Measurements from ENCODE around the gene GLA.

GLA gene

DNA sequence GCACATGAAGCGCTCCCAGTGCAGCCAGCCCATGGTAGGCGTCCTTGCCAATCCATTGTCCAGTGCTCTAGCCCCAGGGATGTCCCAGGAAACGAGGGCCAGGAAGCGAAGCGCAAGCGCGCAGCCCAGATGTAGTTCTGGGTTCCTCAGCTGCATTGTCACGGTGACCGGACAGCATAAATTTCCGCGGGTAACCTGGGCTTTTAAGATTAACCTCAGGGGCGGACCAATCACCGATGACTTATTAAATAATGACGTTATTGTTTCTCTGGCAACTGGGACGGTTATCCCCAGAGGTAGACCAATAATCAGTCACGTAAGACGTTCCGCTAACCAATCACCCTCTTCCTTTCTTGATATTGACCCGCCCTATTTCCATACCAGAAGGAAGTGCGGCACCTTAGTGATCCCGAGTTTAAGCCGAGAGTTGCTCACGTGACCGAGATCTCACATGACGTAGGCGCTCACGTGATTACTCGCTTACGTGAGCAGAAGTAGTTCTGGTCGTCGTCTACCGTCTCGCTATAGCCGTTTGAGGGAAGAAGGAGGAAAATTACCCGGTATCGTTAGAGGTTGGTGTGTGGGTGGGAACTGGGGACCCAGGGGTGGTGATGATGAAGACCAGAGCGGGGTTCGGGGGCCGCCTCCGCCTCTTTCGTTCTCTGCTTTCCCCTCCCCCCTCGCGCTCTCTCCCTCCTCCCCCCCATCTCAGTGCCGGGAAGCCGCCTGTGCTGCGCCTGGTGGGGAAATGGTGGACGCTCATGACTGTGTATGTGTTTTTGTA is at the start of gene GLA, which contains the start of gene HNRNPH2:
GLA (minus strand) TSS at position 178 of the 784 bp plus-strand sequence; CDS start at position 156, 22 bp downstream.
HNRNPH2 (plus strand) TSS at position 475 of the 784 bp plus-strand sequence. CDS start 3,767 bp downstream, outside the sequence.
- DNase-seq (ENCODE audit: low read depth) = peak; percentile 69

DNA sequence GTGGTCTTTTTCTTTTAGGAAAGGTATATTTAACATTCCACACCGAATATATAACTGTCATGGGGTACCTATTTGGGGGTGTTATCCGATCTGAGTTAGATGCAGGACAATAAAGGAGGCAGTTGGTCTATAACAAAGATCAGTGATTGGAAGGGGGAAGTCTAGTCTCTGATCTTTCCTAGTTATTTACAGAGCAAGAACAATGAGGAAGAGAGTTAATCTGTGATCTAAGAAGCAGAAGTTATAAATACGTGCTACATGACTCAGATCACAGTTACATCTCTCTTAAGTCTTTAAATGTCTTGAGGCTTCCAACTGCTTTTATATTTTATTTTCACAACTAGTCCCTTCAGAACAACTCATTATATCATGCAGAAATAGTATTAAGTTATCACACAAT is 44.3 kb upstream of the GLA start:
- no peak for DNase-seq (ENCODE audit: low read depth)

DNA sequence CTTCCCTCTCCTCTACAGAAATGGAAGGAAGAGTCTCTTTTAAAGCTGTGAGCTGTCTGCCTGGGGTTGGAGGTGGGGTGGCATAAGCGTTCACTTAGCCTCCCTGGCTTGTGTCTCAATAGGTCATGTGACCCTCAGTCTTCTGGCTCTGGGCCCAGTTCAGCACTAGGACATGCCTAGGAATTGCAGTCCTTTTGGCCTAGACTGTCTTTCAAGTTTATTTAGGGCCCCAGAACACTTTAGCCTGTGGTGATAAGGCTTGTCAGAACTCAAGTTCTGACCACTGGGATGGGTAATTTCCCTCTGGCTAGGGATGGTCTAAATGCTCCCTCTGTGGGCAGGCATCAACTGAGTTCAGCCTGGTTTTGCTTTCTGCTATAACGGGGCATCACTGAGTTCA is 43.2 kb upstream of the GLA start:
- no peak for DNase-seq (ENCODE audit: low read depth)

DNA sequence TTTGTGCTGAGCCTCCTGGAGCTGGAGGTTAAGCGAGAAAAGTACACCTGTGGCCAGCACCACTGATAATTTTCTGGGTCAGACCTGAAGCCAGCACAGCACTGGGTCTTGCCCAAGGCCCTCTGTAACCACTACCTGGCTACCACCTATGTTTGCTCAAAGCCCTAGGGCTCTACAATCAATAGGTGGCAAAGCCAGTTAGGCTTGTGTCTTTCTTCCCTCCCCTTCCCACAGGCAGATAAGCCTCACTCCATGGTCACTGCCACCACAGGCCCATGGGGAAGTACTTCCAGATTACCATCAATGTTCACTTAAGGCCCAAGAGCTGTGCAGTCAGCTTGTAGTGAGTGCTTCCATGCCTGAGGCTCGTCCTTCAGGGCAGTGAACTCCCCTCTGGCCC is 42.4 kb upstream of the GLA start:
- no peak for DNase-seq (ENCODE audit: low read depth)

DNA sequence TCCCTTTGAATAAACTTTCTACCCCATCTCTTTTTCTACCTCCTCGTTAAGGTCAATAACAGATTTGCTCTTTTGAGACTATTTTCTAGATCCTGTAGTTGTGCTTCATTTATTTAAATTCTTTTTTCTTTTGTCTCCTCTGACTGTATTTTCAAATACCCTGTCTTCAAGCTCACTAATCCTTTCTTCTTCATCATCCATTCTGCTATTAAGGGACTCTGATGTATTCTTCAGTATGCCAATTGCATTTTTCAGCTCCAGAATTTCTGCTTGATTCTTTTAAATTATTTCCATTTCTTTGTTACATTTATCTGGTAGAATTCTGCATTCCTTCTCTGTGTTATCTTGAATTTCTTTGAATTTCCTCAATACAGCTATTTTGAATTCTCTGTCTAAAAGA is 41.6 kb upstream of the GLA start:
- no peak for DNase-seq (ENCODE audit: low read depth)

DNA sequence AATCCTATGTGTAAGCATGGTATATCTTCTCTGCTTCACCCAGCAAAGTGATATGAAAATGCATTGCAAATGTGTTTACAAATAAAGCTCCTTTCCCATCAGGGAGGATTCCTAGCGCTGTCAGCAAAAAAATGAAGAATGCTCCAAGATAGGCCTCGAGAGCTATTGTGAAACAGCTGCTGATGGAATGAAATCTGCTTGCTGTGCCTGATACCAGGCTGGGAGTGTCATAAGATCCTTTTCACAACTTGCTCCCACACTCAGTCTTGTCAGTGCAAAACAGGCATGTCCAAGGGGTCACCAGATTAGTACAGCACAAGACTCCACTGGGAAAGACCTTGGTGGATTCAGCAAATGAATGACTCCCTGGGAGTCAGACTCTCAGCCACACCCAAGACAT is 34.4 kb upstream of the GLA start:
- no peak for DNase-seq (ENCODE audit: low read depth)

DNA sequence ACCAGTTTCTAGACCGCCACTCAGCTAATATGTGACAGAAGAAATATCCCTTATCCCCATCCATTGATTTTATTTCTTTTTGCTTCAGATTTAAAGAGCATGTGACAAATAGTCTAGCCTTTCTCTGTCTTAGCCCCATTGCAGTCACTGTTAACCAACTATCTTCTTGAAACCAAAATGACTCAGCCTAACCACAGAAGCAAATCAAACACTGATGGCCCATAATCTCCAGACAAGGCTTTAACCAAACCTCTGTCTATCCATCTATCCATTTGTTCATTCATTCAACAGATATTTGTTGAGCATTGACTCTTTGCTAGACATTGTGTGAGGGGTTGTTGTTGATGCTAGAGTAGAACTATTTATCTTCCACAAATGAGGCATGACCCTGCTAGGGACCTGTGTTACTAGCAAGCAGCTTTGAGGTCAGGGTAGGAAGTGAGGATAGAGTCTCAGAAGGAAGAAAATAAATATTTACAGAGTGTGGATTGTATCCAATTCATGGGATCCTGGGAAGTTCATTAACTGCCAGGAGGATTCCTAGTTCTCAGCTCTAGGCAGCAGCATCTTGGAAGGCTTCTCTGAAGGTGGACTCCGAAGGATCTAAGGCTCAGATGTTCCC is 22.8 kb upstream of the GLA start:
- no peak for DNase-seq (ENCODE audit: low read depth)

DNA sequence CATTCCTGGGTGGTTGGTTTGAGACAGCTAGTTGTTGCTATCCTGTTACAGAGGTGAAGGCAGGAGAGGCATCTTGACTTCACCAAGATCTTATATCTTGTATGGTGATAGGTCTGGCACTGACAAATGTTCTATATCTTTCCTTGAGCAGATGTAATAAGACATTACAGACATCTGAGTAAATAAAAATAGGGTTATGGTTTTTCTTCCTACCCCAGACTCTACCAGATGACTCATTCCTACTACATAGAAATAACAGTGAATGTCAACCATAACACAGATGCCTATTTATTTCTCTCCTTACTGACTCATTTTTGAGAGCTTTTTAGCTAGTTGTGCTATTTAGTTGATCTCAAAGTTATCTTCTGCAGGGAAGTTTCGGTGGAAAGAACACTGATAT is 22.2 kb upstream of the GLA start:
- no peak for DNase-seq (ENCODE audit: low read depth)

DNA sequence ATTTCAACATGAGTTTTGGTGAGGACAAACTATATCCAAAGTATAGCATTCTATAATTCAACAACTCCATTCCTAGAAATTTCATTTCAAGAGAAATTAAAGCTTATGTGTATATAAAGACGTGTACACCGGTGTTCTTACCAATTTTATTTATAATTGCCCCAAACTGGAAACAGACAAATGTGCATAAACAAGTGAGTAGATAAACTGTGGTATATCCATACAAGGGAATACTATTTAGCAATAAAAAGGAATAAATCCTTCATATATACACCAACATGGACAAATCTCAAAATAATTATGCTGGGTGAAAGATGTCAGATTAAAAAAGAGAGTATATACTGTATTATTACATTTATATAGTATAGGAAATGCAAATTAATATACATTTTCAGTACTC is 20.2 kb upstream of the GLA start:
- no peak for DNase-seq (ENCODE audit: low read depth)

DNA sequence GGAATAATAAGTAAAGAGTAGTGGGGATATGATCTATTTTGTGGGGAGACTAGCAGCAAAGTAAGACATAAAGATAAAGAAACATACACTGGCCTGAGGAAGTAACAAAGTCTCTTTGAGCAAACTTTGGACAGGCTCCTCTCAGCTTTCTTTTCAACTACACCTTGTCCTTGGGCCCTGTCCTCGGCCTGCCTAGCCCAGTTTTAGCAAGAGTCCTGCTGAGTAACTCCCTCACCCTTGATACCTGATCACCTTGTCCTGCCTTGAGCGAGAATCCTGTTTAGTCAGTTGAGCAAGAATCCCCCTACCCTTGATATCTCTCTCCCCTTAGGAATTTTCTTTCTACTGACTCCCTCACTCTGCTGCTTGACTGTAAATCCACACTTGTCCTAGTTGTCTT is 11.8 kb upstream of the GLA start:
- DNase-seq (ENCODE audit: low read depth) = no peak

DNA sequence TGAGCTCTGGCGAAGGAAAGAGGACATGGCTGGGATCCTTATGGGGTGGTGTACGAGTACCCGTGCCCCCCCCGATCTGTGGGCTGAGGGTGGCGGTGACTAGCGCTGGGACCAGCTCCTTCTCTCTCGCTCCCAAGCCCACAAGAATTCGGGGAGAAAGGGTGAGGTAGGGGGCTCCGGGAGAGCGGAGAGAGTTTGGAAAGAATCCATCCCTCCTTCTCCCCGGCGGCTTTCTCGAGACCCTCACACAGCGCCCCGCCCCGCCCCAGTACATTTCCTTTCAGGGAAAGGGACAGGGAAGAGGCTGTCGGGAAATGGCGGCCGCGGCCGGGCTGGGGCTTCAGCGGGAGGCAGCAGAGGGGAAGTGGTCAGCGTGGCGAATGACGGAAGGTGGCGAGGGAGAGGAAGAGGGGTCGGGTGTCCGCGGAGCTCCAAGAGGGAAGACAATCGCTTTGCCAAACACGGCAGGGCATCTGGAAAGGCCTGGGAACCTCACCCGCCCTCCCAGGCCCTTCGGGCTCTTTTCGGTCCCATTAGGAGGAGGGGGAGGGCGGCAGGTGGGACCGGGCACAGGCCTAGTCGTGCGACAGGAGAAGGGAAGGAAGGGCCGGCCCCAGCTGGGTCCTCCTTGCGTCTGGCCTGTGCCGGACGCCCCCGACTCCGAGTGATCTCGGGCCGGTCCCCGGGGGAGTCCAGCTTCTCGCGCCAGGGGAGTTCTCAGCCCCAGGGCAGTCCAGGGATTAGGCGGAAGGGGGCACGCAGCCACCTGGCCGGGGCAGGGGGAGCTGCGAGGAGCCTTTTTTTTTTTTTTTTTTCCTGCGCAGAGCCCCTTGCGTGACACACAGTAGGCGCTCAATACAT is 10.5 kb upstream of the GLA start:
- DNase-seq (ENCODE audit: low read depth) = peak; percentile 15

DNA sequence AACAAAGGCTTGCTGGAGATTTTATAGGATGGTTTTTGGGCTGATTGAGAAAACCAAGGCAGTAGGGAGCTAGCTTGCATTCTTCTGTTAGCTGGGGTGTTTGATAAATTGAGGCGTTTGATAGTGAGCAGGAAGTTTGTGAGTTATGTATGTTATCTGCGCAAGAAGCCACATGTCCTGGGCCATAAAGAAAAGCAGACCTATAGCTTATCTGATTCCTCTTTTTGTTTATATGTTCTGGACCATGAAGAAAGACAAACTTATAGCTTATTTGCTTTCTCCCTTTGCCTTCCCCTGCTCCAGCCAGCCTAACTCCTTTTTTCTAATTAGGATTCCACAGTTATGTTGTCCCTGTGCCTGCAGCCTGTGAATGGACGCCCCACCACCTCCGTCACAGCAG is 9.5 kb upstream of the GLA start:
- no peak for DNase-seq (ENCODE audit: low read depth)

DNA sequence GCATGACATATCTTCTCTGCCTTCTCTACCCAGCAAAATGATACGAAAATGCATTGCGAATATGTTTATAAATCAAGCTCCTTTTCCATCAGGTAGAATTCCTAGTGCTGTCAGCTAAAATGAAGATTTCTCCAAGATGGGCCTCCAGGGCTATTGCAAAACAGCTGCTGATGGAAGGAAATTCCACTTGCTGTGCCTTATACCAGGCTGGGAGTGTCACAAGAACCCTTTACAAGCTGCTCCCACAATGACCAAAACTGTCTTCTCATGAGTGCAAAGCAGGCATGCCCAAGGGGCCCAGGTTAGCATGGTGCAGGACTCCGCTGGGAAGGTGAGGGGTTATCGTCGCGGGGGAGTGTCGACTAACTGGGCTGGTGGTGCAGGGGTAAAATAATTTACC is 9.0 kb upstream of the GLA start:
- DNase-seq (ENCODE audit: low read depth) = no peak

DNA sequence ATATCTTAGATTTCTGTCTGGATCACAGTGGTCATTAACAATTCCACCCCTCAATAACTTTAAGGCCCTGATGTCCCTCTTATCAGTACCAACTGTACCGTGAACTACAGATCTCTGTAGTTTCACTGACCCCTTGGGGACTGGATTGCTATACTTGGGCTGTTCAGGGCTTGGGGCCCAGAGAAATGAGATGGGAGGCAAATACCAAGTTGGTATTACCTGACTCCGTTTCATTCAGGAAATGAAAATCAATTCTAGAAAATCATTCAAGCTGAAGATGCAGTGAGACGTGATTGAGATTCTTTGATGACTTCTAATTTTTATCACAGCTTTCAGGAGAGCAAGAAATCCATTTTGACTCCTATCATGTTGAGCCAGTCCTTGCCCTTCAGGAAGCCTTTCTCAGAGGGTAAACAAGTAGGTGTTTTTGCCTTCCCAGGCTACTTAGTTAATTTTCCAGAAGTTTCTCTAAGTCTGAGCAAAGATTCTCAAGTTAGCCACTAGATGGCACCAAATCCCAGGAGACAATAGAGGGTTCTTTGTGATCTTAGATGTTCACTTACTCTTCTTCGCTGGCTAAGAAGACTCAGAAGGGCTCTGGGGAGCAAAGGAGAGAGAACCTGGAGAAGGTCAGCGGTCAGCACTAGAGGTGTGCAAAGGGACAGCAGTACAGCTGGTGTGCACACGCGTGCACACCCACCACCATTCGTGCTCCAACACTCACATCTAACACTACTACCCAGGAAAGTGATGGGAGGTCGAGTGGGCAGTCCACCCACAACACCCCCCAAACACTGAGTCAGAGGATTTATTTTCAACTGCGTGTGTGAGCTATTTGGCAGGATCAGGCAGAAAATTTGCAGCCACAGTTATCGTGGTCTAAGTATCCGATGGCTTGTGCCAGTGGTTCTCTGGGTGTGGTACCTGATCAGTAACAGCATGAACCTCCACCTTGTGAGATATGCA is 7.7 kb upstream of the GLA start:
- no peak for DNase-seq (ENCODE audit: low read depth)

DNA sequence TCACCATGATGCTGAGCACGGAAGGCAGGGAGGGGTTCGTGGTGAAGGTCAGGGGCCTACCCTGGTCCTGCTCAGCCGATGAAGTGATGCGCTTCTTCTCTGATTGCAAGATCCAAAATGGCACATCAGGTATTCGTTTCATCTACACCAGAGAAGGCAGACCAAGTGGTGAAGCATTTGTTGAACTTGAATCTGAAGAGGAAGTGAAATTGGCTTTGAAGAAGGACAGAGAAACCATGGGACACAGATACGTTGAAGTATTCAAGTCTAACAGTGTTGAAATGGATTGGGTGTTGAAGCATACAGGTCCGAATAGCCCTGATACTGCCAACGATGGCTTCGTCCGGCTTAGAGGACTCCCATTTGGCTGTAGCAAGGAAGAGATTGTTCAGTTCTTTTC is 4.3 kb upstream of the GLA start:
- DNase-seq (ENCODE audit: low read depth) = no peak

DNA sequence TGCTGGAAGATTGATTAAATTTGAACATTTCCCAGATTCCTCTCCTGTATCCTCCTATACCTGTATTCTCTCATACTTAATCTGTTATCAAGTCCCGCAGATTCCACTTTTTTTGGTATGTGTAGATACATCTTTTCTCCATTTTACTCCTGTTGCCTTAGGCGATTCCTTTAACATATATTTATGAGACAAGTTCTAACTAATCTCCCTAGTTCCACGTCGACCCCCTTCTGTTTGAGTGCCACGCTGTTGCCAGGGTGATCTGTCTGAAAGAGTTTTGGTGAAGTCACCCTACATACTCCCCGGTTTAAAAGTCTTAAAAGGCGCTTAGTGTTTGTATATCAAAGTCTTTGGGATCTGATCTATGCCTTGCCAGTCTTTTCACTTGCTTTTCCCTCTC is 2.7 kb upstream of the GLA start:
- DNase-seq (ENCODE audit: low read depth) = no peak

DNA sequence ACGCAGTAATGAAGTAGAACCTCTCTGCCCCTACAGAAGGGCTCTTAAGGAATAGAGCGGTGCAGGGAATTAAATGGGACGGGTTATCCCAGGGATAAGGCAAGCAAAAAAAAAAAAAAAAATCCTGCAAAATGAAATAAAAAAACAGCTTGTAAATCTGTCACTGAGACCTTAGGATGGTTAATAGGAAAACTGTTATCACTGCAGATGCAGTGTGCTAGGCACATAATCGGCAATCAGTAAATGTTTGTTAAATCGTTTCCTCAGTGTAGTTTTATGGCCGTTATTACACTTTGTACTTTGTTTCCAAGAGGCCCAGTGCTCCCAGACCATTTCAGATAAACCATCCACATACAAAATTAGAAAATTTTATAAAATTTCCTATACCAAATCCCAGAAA is 1.3 kb upstream of the GLA start:
- no peak for DNase-seq (ENCODE audit: low read depth)

DNA sequence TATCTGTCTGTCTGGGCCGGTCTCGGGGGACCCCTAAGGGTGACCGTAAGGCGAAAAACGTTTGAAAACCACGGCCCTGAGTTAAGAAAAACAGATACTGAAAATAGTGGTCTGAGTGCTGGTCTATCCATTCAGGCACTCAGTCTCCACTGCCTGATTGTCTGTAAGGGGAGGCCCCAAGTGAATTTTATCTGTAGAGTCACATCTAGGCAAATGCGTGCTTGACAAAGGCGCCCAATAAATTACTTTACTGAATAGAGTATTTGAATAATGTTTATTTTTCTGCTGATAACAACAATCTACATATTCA is 762 bp upstream of the GLA start:
- DNase-seq (ENCODE audit: low read depth) = no peak

DNA sequence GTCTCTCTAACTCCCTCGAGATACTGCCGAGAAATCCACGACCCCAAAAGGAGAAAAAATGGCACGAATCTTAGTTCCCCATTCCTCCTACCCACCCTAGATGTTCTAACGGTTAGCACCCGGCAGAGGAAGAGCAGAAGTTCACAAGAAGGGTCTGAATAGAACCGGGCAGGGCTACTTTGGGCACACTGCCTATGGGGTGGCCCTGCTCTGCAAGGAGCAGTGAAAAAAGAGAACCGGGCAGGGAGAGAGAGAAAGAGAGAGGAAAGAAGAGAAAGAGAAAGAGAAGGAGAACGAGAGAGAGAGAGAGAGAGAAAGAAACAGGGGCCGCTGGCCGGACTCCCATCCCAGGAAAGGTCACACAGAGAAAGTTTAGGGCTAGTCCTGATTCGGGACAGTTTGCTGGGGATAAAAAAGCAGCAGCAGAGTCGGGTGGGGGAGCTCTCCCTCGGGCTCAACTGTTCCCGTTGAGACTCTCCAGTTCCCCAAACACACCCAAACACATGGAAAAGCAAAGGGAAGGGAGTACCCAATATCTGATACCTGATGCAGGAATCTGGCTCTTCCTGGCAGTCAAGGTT is 468 bp downstream of the GLA start:
- no peak for DNase-seq (ENCODE audit: low read depth)

DNA sequence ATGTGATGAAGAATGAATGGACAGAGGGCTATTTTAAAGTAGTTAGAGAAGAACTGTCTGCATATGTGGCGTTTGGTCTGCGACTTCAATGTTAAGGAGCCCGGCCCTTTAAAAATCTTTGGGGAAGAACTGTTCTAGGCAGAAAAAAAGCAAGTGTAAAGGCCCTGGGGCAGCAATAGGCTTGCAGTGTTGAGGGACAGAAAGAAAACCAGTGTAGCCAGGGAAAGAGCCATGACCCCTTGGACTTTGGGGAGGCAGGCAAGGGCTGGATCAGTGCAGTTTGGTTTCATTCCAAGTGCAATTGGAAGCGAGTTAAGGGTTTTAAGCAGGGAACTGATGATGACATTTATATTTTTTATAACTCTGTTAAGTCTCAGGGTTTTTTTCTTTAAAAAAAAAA is 7.9 kb downstream of the GLA start:
- DNase-seq (ENCODE audit: low read depth) = no peak

DNA sequence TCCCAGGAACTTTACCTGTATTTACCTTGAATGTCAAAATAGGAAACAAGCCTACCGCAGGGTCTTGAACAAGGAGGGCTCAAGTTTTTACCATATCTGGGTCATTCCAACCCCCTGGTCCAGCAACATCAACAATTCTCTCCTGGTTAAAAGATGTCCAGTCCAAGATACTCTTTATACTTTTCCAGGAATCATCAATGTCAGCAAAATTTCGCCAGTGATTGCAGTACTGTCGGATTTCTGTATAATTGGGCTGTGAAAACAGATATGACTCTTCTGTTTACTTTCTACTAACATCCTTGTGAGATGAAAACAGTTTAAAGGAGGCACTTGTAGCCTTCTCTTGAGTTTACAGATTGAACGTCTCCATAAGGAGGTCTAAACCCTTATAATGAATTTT is 9.0 kb downstream of the GLA start:
- DNase-seq (ENCODE audit: low read depth) = no peak

DNA sequence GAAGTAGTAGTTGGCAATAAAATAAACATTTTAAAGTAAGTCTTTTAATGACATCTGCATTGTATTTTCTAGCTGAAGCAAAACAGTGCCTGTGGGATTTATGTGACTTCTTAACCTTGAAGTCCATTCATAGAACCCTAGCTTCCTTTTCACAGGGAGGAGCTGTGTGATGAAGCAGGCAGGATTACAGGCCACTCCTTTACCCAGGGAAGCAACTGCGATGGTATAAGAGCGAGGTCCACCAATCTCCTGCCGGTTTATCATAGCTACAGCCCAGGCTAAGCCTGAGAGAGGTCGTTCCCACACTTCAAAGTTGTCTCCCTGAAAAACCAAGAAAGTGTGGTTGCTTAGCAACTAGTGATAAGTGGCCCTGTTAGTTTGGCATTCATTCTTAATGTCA is 9.9 kb downstream of the GLA start:
- DNase-seq (ENCODE audit: low read depth) = no peak
